Neural progenitor cell (in vitro differentiated cells): ENCODE measurements around the gene CEP83. TPM values are rescaled to one million over a fixed set of nuclear protein-coding genes. Genes with fewer than 3 reads are reported as not detected.

Experiments
- DNase-seq: peaks from one replicate; pipeline ENCODE4 v3.0.0-alpha.2; 2016; ENCODE audit warnings: low spot score
- H2AFZ ChIP-seq: fragments of 200-600 bp; sonication (generic); replicated peaks from 2 replicates; pipeline ENCODE4 v1.6.1; 2016; ENCODE audit warnings: antibody characterized with exemption
- H3F3A ChIP-seq: fragments of 200-600 bp; sonication (generic); 2 replicates; pipeline ENCODE4 v1.6.1; 2016; ENCODE audit warnings: antibody characterized with exemption, low read depth
- H3K27ac ChIP-seq: fragments of 200-600 bp; sonication (generic); 2 replicates; pipeline ENCODE4 v1.5.1; 2016; ENCODE audit warnings: mild to moderate bottlenecking
- H3K27me3 ChIP-seq: fragments of 200-600 bp; sonication (generic); 2 replicates; pipeline ENCODE4 v1.6.1; 2016; ENCODE audit warnings: mild to moderate bottlenecking, moderate library complexity
- H3K36me3 ChIP-seq: fragments of 200-600 bp; sonication (generic); 2 replicates; pipeline ENCODE4 v1.5.1; 2016
- H3K4me1 ChIP-seq: fragments of 200-600 bp; sonication (generic); 2 replicates; pipeline ENCODE4 v1.6.1; 2016; ENCODE audit warnings: mixed run types
- H3K4me2 ChIP-seq: fragments of 200-600 bp; sonication (generic); 2 replicates; pipeline ENCODE4 v1.6.1; 2016
- H3K4me3 ChIP-seq: fragments of 200-600 bp; sonication (generic); 2 replicates; pipeline ENCODE4 v1.5.1; 2016
- H3K79me2 ChIP-seq: fragments of 200-600 bp; sonication (generic); 2 replicates; pipeline ENCODE4 v1.6.1; 2016; ENCODE audit warnings: low read depth
- H3K9ac ChIP-seq: fragments of 200-600 bp; sonication (generic); 2 replicates; pipeline ENCODE4 v1.6.1; 2016
- H3K9me3 ChIP-seq: fragments of 200-600 bp; sonication (generic); 2 replicates; pipeline ENCODE4 v1.5.1; 2016; ENCODE audit warnings: low read depth
- H4K20me1 ChIP-seq: fragments of 200-600 bp; sonication (generic); 2 replicates; pipeline ENCODE4 v1.6.1; 2016; ENCODE audit warnings: low read depth
- H3K27ac Mint-ChIP-seq: 3 replicates; pipeline ENCODE4 v1.8.0; 2021; ENCODE audit warnings: mixed read lengths
- H3K27me3 Mint-ChIP-seq: 2 replicates; pipeline ENCODE4 v1.8.0; 2022; ENCODE audit warnings: low read depth, mild to moderate bottlenecking, inconsistent platforms, moderate library complexity, mixed read lengths; ENCODE audit not compliant: insufficient read depth
- H3K36me3 Mint-ChIP-seq: 3 replicates; pipeline ENCODE4 v1.8.0; 2021; ENCODE audit warnings: mixed read lengths
- H3K4me1 Mint-ChIP-seq: 3 replicates; pipeline ENCODE4 v1.8.0; 2021; ENCODE audit warnings: mixed read lengths
- H3K4me3 Mint-ChIP-seq: 3 replicates; pipeline ENCODE4 v1.8.0; 2021; ENCODE audit warnings: mild to moderate bottlenecking, moderate library complexity, mixed read lengths
- H3K9me3 Mint-ChIP-seq: 3 replicates; pipeline ENCODE4 v1.8.0; 2020; ENCODE audit warnings: mixed read lengths
- CTCF ChIP-seq: fragments of 200-600 bp; sonication (generic); IDR thresholded peaks from 2 replicates; pipeline ENCODE4 v1.5.1; 2017; ENCODE audit warnings: antibody characterized with exemption, mild to moderate bottlenecking
- EZH2 ChIP-seq: fragments of 200-600 bp; sonication (generic); IDR thresholded peaks from 2 replicates; pipeline ENCODE4 v1.6.1; 2017; ENCODE audit warnings: antibody characterized with exemption, mild to moderate bottlenecking, moderate library complexity
- EZH2phosphoT487 ChIP-seq: fragments of 200-600 bp; sonication (generic); IDR thresholded peaks from 2 replicates; pipeline ENCODE4 v1.6.1; 2017; ENCODE audit warnings: antibody characterized with exemption
- total RNA-seq: library from RNA; depleted of rRNA; stranded (reverse); fragments of >200 nt; gene quantifications from 2 replicates; pipeline ENCODE4 v1.2.3, GENCODE V29; 2015; ENCODE audit warnings: low replicate concordance

CEP83 gene
- total RNA-seq, 1 donor from 2014 or later = 60.4 TPM

GRCh38 chr12:94309373-94309772, 150.3 kb downstream of the CEP83 start:
- no peaks in the 10 kb centered on the region for H3K79me2 ChIP-seq
- no peaks in the 10 kb centered on the region for H3K9me3 ChIP-seq
- no peak overlapping the region for H2AFZ ChIP-seq
- H3K4me1 ChIP-seq = peaks cover 14% of the 10 kb centered on the region
- no peak overlapping the region for H3K27ac ChIP-seq
- no peak for TF ChIP-seq EZH2
- no peak for TF ChIP-seq EZH2phosphoT487
- TF ChIP-seq CTCF = no peak
- no peaks in the 10 kb centered on the region for H3K4me1 Mint-ChIP-seq
- H3K4me3 ChIP-seq = no peak overlapping the region
- H3K27me3 Mint-ChIP-seq = no peaks in the 10 kb centered on the region
- no peaks in the 10 kb centered on the region for H3K27me3 ChIP-seq
- no peaks in the 10 kb centered on the region for H3F3A ChIP-seq
- no peaks in the 10 kb centered on the region for H3K9me3 Mint-ChIP-seq
- no peak overlapping the region for H3K27ac Mint-ChIP-seq
- no peaks in the 10 kb centered on the region for H4K20me1 ChIP-seq
- peaks cover 32% of the 10 kb centered on the region for H3K36me3 Mint-ChIP-seq
- H3K4me3 Mint-ChIP-seq = no peak overlapping the region
- DNase-seq = no peak
- no peak overlapping the region for H3K9ac ChIP-seq
- no peak overlapping the region for H3K4me2 ChIP-seq
- H3K36me3 ChIP-seq = peaks cover 10% of the 10 kb centered on the region

GRCh38 chr12:94308612-94309011, 151.1 kb downstream of the CEP83 start:
- no peak for TF ChIP-seq CTCF
- Histone ChIP-seq H2AFZ (no peak overlapping the region), H3K9ac (no peak overlapping the region), H3K4me3 (no peak overlapping the region), H4K20me1 (no peaks in the 10 kb centered on the region), H3F3A (no peaks in the 10 kb centered on the region), H3K9me3 (no peaks in the 10 kb centered on the region), H3K4me1 (peaks cover 14% of the 10 kb centered on the region), H3K79me2 (no peaks in the 10 kb centered on the region), H3K27ac (no peak overlapping the region), H3K4me2 (no peak overlapping the region), H3K36me3 (peaks cover 10% of the 10 kb centered on the region), H3K27me3 (no peaks in the 10 kb centered on the region)
- peaks cover 35% of the 10 kb centered on the region for H3K36me3 Mint-ChIP-seq
- no peaks in the 10 kb centered on the region for H3K27me3 Mint-ChIP-seq
- H3K4me1 Mint-ChIP-seq = no peaks in the 10 kb centered on the region
- no peaks in the 10 kb centered on the region for H3K9me3 Mint-ChIP-seq
- H3K4me3 Mint-ChIP-seq = no peak overlapping the region
- no peak overlapping the region for H3K27ac Mint-ChIP-seq
- DNase-seq = no peak

- H3K27ac Mint-ChIP-seq = no peak overlapping the region
- Histone ChIP-seq H3F3A (no peaks in the 10 kb centered on the region), H3K27ac (no peak overlapping the region)
Measured at GRCh38 chr12:94305130-94305957, 154.3 kb downstream of the CEP83 start.

More at GRCh38 chr12:94305130-94305957, 154.3 kb downstream of the CEP83 start:
- no peak for TF ChIP-seq CTCF
- TF ChIP-seq EZH2phosphoT487 = no peak
- TF ChIP-seq EZH2 = no peak
- DNase-seq = no peak
- peaks cover 14% of the 10 kb centered on the region for H3K4me1 ChIP-seq
- Mint-ChIP-seq H3K9me3 (no peaks in the 10 kb centered on the region), H3K4me1 (no peaks in the 10 kb centered on the region), H3K4me3 (no peak overlapping the region), H3K36me3 (peaks cover 38% of the 10 kb centered on the region), H3K27me3 (no peaks in the 10 kb centered on the region)
- peaks cover 11% of the 10 kb centered on the region for H3K36me3 ChIP-seq
- H3K4me2 ChIP-seq = no peak overlapping the region
- H2AFZ ChIP-seq = no peak overlapping the region
- no peaks in the 10 kb centered on the region for H4K20me1 ChIP-seq
- H3K27me3 ChIP-seq = no peaks in the 10 kb centered on the region
- H3K9ac ChIP-seq = no peak overlapping the region
- no peaks in the 10 kb centered on the region for H3K79me2 ChIP-seq
- no peak overlapping the region for H3K4me3 ChIP-seq
- H3K9me3 ChIP-seq = no peaks in the 10 kb centered on the region
